ENCODE measurements around the gene VWA8. TPM values are rescaled to one million over a fixed set of nuclear protein-coding genes. Genes with fewer than 3 reads are reported as not detected.
"Not testable (repeated sequence)": the region's sequence is repeated elsewhere in the genome, so short reads cannot be mapped to it uniquely, and the experiment has no call there.

The VWA8 gene
- total and polyA plus RNA-seq, 9 donors: 4.5 to 25.1 (median 21.0) TPM

GRCh38 chr13:41624041-41624440 is 336.9 kb downstream of the VWA8 start:
- TF ChIP-seq EP300 (IDR thresholded peaks at IDR 0.05): no peak
- TF ChIP-seq POLR2A (IDR thresholded peaks at IDR 0.05): no peak
- TF ChIP-seq CTCF (IDR thresholded peaks at IDR 0.05): no peak
- Histone ChIP-seq H3K9me3 (no peaks in the 10 kb centered on the region), H3K27me3 (no peaks in the 10 kb centered on the region), H3K27ac (no peak overlapping the region), H3K36me3 (no peaks in the 10 kb centered on the region), H3K4me3 (no peak overlapping the region), H3K4me1 (ENCODE audit: insufficient read depth) (no peaks in the 10 kb centered on the region)
- intact Hi-C loops (cut with DNase I): no loop called here
- no peak for DNase-seq

DNA sequence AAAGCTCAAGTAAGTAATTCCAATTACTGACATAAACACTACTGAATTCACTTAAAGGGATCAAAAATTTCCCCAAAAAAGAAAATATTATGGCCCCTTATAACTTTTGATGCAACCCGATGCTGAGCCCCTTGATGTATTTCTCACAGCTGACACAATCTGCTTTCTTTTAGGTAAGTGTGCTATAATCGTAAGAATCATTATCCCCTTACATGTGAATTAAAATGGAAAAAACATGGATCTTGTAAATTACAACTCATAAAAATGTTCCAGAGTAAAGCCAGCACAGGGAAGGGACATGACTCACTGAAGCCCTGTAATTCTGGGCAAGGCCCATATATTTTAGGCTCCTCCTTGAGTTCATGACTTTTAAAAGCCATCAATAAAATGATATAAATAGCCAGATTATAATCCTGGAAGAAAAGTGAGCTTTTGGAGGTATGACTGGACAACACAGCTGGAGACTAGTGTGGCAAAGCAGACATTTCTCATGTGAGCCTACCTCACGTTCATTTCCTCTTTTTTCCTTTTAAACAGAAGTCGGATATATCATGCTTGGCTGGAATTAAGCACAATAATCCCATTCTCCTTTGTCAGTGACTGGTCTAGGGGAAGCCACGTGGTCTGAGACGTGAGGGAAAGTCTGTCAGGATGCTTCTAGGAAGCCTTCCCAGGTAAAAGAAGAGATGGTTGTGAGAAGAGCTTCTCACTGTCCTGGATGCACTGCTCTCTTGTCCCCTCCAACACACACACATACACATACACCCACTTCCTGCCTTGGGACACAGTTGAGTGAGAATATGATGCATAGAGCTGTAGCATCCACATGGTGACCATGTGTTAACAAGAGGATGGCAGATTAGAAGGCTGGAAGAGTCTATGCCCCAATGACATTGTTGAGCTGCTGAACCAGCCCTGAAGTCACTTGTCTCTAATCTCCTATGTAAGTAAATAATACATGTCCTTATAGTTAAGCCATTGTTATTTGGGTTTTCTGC is 338.2 kb downstream of the VWA8 start:
- H3K4me1 ChIP-seq (ENCODE audit: insufficient read depth): no peaks in the 10 kb centered on the region
- no peak for DNase-seq
- H3K27me3 ChIP-seq: no peaks in the 10 kb centered on the region
- TF ChIP-seq POLR2A (IDR thresholded peaks at IDR 0.05) (no peak), EP300 (IDR thresholded peaks at IDR 0.05) (no peak), CTCF (IDR thresholded peaks at IDR 0.05) (no peak)
- intact Hi-C loops (cut with DNase I): no loop called here
- H3K4me3 ChIP-seq: no peak overlapping the region
- 59 to 76% (median 63%) methylated on average over 6 of the region's 6 CpGs for WGBS, 3 donors
- H3K27ac ChIP-seq: no peak overlapping the region
- no peaks in the 10 kb centered on the region for H3K36me3 ChIP-seq
- no peaks in the 10 kb centered on the region for H3K9me3 ChIP-seq

DNA sequence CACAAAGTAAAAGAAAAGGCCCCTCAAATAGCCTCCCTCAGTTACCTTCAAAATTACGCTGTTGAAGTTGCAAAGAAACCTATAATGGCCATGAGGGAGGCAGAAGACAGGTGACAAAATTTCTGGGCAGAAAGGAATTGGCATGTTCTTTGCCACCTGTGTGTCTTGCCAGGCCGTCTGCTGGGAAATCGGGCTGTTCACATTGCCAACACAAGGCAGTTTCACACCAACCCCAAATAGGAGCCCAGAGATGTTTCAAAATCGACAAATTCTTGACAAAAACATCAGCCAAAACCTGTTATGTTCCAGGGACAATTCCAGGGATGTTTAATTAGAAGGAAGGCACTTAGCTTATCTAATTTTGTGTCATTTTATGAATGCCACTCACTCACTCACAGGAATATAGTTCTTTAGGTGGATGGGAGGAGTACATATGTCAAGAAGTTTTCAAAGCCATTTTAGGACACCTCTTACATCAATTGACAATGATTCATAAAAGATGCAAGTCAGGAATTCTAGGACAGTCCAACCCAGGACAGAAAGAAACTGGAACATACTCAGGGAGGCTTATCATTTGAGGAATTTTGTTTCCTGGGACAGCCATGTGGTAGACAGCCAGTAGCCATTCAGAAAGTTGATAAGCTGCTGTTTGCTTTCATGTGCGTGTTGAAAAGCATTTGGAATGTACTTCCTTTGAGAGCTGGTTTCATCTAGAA is 339.0 kb downstream of the VWA8 start:
- 64 to 75% (median 64%) methylated on average over 5 of the region's 5 CpGs for WGBS, 3 donors
- intact Hi-C loops (cut with DNase I): no loop called here
- no peak overlapping the region for H3K4me3 ChIP-seq
- no peaks in the 10 kb centered on the region for H3K27me3 ChIP-seq
- DNase-seq: no peak
- no peaks in the 10 kb centered on the region for H3K9me3 ChIP-seq
- H3K27ac ChIP-seq: no peak overlapping the region
- no peaks in the 10 kb centered on the region for H3K4me1 ChIP-seq (ENCODE audit: insufficient read depth)
- TF ChIP-seq POLR2A (IDR thresholded peaks at IDR 0.05) (no peak), CTCF (IDR thresholded peaks at IDR 0.05) (no peak), EP300 (IDR thresholded peaks at IDR 0.05) (no peak)
- no peaks in the 10 kb centered on the region for H3K36me3 ChIP-seq

DNA sequence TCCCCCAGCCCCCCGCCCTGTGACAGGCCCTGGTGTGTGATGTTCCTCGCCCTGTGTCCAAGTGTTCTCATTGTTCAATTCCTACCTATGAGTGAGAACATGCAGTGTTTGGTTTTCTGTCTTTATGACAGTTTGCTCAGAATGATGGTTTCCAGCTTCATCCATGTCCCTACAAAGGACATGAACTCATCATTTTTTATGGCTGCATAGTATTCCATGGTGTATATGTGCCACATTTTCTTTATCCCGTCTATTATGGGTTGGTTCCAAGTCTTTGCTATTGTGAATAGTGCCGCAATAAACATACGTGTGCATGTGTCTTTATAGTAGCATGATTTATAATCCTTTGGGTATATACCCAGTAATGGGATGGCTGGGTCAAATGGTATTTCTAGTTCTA is 343.3 kb downstream of the VWA8 start:
- H3K27me3 ChIP-seq; H3K9me3 ChIP-seq; H3K27ac ChIP-seq; H3K4me1 ChIP-seq (ENCODE audit: insufficient read depth); H3K4me3 ChIP-seq; H3K36me3 ChIP-seq; intact Hi-C loops (cut with DNase I); DNase-seq: not testable (repeated sequence)
- 94 to 99% (median 98%) methylated on average over 5 of the region's 5 CpGs for WGBS, 3 donors

DNA sequence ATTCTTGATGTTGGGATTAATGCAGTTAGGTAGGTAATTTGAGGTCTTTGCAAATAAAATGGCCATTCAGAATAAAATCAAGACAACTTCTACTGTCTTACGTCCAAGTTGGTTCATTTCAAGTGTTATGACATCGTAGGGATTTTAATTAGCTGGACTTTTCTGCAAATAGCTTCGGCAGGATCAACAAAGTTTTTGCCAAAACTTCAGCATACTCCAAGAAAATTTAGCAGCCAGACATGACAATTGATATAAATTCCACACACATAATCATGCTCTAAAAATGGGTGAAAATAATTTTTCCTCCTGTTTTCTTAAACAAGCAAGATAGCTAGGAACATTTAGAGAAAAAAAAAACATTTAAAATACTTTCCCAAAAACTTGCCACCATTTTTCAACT is 344.8 kb downstream of the VWA8 start:
- no peaks in the 10 kb centered on the region for H3K9me3 ChIP-seq
- H3K36me3 ChIP-seq: no peaks in the 10 kb centered on the region
- WGBS, 3 donors: 3 to 25% (median 22%) methylated on average over 3 of the region's 3 CpGs
- H3K27ac ChIP-seq: no peak overlapping the region
- DNase-seq: no peak
- H3K27me3 ChIP-seq: no peaks in the 10 kb centered on the region
- intact Hi-C loops (cut with DNase I): no loop called here
- peaks cover 7% of the 10 kb centered on the region for H3K4me1 ChIP-seq (ENCODE audit: insufficient read depth)
- TF ChIP-seq POLR2A (IDR thresholded peaks at IDR 0.05) (no peak), EP300 (IDR thresholded peaks at IDR 0.05) (no peak), CTCF (IDR thresholded peaks at IDR 0.05) (no peak)
- no peak overlapping the region for H3K4me3 ChIP-seq
